GM19452 (cell line): ENCODE results near the gene RBM20.

Experiments
- ATAC-seq: cut with Tn5 transposase; IDR thresholded peaks from one replicate; pipeline ENCODE4 v1.9.1; 2021; ENCODE audit not compliant: unreplicated experiment

RBM20 gene

GRCh38 chr10:110671788-110672579, 27.8 kb downstream of the RBM20 start:
- peak; percentile 100 for ATAC-seq

DNA sequence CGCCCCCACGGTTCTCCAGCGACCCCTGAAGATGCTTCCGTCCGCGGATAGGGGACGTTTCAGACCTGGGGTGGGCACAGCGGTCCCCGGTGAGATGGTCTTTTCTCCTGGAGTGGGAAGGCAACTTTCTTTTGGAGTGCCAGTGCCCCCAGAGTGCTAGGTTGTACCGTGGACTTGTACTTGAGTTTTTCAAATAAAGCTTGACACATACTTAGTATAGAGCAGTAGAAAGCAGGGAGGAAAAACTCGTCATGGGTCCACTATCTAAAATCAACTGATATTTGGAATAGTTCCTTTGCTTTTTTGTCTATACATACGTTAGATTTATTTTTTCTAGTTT, 28.4 kb downstream of the RBM20 start:
- peak; percentile 24 for ATAC-seq

- ATAC-seq = no peak
These were observed 31.9 kb downstream of the RBM20 start for GRCh38 chr10:110676016-110676415.

DNA sequence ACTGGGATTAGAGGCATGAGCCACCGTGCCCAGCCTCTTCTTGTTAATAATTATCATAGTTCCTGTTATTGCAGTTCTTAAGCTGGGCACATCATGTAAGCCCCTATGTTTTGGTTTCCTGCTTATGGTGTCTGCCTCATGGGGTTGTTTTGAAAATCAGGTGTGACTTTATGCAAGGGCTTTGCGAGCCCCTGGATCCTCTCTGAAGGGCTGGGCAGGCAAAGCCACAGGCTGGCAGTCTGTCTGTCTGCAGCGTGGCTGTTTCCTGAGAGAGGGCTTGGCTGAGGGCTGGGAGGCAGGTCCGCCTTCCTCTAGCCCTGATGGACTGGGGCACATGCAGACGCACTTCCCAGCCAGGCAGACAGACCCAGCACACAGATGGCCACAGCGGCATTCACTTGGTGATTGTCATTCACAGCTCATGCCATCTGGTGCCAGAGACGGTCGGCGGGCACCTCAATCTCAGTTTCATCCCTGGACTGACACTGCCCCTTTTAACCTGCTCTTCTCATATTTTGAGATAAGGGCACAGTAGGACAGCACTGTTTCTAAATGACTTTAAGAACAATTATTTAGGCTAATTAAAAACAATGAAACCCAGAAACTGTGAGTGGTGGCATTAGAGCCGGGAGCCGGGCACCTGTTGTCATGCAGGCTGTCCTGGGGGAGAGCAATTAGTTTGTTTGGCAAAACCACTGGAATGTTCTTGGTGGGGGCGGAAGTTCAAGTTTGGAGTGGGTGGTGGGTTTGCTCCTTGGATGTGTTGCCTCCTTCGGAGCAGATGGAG, 35.5 kb downstream of the RBM20 start:
- no peak for ATAC-seq

DNA sequence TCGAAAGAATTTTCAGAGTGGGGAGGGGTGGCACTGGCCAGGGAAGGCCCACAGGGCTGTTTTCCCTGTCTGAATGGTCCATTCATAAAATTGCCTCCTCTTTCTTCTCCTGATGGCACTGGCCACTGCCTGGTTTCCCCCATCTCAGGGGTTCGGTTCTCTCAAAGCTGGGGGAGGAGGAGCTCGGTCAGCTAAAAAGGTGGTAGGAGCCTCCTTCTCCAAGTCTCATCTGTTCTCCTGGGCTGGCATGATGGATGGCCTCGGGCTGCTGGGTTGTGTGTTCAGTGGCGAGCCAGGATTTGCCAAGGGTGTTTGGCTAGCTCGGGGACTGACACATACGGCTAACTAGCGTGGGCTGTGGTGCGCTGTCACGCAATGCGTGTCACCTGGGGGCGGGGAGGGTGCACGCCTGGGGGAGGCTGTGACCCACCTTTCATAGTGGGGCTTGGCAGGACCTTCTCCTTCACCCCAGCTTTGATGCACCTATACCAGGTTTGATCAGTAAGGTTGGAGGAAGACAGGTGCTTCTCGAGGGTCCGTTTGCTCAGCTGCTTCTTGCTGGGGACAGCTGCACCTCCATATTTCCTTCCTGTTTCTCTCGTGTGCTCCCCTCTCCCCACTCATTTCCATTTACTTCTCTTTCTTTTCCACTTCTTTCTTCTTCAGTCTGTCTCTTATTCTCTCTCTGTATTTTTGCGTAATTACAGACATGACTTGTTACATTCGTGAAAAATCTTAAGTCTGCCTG, 36.3 kb downstream of the RBM20 start:
- ATAC-seq = no peak

- ATAC-seq = no peak
These were observed 37.0 kb downstream of the RBM20 start for GRCh38 chr10:110681023-110681681.

GRCh38 chr10:110682348-110682747, 38.2 kb downstream of the RBM20 start:
- no peak for ATAC-seq

- ATAC-seq = no peak
These were observed 40.8 kb downstream of the RBM20 start for GRCh38 chr10:110684800-110685446.

- ATAC-seq = no peak
These were observed 41.9 kb downstream of the RBM20 start for GRCh38 chr10:110686047-110686446.

DNA sequence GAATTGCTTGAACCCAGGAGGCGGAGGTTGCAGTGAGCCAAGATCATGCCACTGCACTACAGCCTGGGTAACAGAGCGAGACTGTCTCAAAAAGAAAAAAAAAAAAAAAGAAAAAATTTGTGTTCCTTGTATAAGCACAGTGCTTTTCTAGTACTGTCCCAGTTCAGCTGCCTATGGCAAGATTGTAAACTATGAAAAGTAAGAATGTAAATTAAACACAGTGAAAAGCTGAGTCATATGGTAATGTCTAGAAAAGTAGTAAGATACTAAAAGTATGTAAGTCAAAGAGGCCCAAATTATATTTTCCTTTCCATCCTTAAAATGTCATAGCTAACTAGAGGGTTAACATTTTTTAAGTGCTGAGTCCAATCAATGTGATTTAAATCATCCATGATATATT, 42.8 kb downstream of the RBM20 start:
- ATAC-seq = no peak

GRCh38 chr10:110687400-110687799, 43.3 kb downstream of the RBM20 start:
- no peak for ATAC-seq

GRCh38 chr10:110691139-110691538, 47.0 kb downstream of the RBM20 start:
- ATAC-seq = no peak

- no peak for ATAC-seq
These were observed 50.1 kb downstream of the RBM20 start for GRCh38 chr10:110694263-110694662.

DNA sequence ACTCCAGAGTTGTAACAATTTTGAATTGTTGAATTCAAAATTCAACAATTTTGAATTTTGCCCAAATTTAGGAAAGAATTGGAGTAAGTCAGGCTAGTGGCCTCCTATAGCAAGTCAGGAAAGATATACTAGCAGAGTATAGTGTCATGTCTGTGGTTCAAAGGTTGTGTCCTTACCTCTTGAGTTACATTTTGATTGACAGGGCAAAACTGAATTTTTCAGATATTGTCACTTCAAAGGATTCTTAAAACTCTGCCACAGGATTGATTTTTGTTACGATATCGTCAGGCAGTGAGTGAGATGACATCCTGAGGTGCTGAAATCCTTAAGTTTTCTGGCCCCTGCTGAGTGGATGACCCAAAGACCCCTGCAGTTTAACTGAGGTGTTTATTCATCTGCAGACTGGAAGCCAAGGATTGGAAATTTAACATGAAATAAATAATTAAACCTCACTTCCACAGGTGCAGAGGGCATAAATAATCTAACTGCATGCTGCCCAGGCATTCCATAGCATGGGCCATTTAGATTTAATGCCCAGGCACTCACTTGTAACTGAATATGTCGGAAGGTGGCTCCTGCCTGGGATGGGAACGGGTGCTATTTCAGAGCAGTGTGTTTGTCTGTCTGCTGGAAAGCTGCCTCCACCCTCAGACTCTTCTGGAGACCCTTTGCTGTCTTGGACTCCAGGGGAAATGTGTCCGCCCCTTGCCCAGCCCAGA, 50.8 kb downstream of the RBM20 start:
- ATAC-seq = no peak

DNA sequence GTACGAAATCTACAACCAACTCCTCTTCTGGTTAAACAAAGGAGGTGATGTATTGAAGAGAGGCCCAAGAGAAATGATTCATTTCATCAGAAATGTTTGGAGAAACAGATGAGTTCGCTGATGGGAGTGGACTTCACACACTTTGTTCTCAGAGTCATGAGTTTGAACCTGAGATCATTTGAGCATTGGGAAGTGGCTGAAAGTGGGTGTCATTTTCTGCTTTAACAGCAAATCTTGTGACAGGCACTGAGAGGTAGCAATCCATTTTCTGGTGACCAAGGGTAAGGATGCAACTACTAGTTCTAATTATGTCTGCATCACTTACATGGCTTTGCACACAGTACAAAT, 51.4 kb downstream of the RBM20 start:
- no peak for ATAC-seq

DNA sequence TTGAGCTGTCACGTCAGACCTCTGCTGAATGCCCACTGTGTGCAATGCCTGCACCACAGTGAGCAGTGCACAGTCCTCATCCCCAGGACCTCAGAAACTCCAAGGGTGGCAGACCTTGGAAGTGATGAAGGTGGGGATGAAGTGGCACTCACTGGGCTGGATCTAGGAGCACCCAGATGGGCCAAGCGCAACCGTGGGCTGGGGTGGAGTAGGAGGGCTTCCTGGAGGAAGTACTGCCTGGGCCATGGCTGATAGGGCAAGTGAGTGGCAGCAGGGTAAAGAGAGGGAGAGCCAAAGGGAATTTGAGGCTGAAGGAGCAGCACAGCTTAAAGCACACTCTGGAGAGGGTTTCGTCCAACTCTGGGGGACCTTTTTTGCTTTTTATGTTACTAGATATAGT, 52.3 kb downstream of the RBM20 start:
- no peak for ATAC-seq

- no peak for ATAC-seq
These were observed 54.2 kb downstream of the RBM20 start for GRCh38 chr10:110698340-110698739.

GRCh38 chr10:110698782-110699201, 54.7 kb downstream of the RBM20 start:
- no peak for ATAC-seq

DNA sequence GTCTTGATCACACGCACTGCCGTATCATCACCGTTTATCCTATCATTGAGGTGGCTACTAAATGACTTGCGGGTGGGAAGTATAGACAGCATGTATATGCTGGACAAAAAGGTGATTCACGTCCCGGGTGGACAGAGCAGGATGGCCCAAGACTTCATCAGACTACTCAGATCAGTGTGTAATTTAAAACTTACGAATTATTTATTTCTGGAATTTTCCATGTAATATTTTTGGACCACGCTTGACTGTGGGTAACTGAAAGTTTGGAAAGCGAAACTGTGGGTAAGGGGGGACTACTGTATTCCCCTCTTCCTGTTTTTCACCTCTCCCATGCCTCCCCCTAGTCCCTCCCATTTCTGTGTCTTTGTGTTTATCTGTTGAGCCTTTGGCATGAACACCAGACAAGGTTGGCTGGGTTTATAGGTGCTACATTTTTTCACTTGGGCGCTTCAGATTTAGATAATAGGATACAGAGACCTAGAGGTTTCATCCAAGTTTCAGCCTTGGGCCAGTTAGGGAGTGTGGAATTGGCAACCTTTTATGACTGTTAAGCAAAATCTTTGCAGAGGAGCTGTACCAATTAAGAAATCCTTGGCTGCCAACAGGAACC, 55.8 kb downstream of the RBM20 start:
- no peak for ATAC-seq
